Right cardiac atrium (tissue), 5 donors: ENCODE data around the gene LHFPL2. TPM values are rescaled to one million over a fixed set of nuclear protein-coding genes. Genes with fewer than 3 reads are reported as not detected.

Experiments used
- ATAC-seq, 2 donors: fragments of 200-7000 bp; cut with Tn5 transposase; one replicate each; pipeline versions ENCODE4 v1.8.0 to v1.9.1; 2020; ENCODE audit warnings: moderate library complexity in 2 of 2, mild to moderate bottlenecking in 1 of 2
- DNase-seq, 3 donors: peaks; one replicate each; pipeline ENCODE4 v3.0.0-alpha.2; 2020
- H3K27ac ChIP-seq: one replicate; pipeline ENCODE4 v1.5.1; 2013; ENCODE audit warnings: mild to moderate bottlenecking, low read length, control low read depth, moderate library complexity
- H3K27me3 ChIP-seq: one replicate; pipeline ENCODE4 v1.6.1; 2013; ENCODE audit not compliant: control insufficient read depth, insufficient read depth
- H3K4me1 ChIP-seq: one replicate; pipeline ENCODE4 v1.6.1; 2013; ENCODE audit warnings: low read length; ENCODE audit not compliant: control insufficient read depth, insufficient read depth
- H3K4me3 ChIP-seq: one replicate; pipeline ENCODE4 v1.5.1; 2013; ENCODE audit warnings: low read length, control low read depth
- H3K9me3 ChIP-seq: one replicate; pipeline ENCODE4 v1.6.1; 2013; ENCODE audit warnings: low read length; ENCODE audit not compliant: control insufficient read depth
- WGBS: extraction: QIAGEN DNeasy Blood & Tissue Kit; methylation state at CpG from one replicate; pipeline ENCODE4 v1.1.7; 2013; 5-methylcytosine and 5-hydroxymethylcytosine counted together
- intact Hi-C, 4 donors: fragments of 100-400 bp; cut with DNase I; formaldehyde crosslinking; loops; one replicate each; pipeline versions ENCODE4 v1.11.0 to v1.14.0; 2022 to 2023
- polyA plus RNA-seq: library from polyadenylated mRNA; stranded (reverse); fragments of 200-250 nt; gene quantifications from one replicate; pipeline ENCODE4 v1.2.3, GENCODE V29; 2013
- total RNA-seq, 4 donors: library from RNA; stranded (reverse); fragmentation: NEBNext Ultra II Directional; extraction: Animal tissue kit (Norgen Biotek cat#: 25700); gene quantifications; one replicate each; pipeline ENCODE4 v1.2.1, GENCODE V29; 2021
- donor health status: healthy with polysubstance abuse.
- donor health status: DM: no; HTN: yes; CAD: no.
- donor health status: DM: no; HTN: no; CAD: no.
- donor health status: DM: no; HTN: yes; CAD: no; lungs with severe emphysema.
- donor health status: DM: yes; HTN: yes; CAD: no.

The LHFPL2 gene
- total and polyA plus RNA-seq, 5 donors: 5.6 to 21.4 (median 10.9) TPM

DNA sequence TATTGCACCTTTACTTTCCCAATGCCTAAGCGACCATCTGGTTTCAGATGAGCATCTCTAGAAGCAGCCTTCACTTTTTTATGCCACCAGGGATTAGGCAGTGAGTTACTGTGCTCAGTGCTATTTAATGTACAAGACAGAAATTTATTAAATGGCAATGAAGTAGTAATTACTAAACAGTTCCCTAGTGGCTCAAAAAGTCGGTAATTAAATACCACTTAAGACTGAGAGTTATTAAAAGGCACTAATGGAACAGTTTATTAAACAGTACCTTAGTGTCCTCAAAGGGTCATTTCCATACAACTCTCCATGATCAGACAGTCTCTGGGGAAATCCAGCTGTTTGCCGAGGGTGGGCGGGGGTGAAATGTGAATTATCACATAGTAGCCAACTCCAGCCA is 42.3 kb downstream of the LHFPL2 start:
- WGBS: 70% methylated on average over 4 of the region's 4 CpGs
- ATAC-seq (no peak), DNase-seq (no peak)
- Histone ChIP-seq H3K9me3 (no peaks in the 10 kb centered on the region), H3K27ac (no peak overlapping the region), H3K4me1 (no peaks in the 10 kb centered on the region), H3K27me3 (no peaks in the 10 kb centered on the region), H3K4me3 (no peak overlapping the region)
- intact Hi-C loops: no loop called here

GRCh38 chr5:78605611-78606010 is 43.0 kb downstream of the LHFPL2 start:
- ATAC-seq (no peak), DNase-seq (no peak)
- no peaks in the 10 kb centered on the region for H3K9me3 ChIP-seq
- no peaks in the 10 kb centered on the region for H3K27me3 ChIP-seq
- no peak overlapping the region for H3K27ac ChIP-seq
- no peak overlapping the region for H3K4me3 ChIP-seq
- intact Hi-C loops: no loop called here
- WGBS: 92% methylated on average over 2 of the region's 2 CpGs
- H3K4me1 ChIP-seq: no peaks in the 10 kb centered on the region

DNA sequence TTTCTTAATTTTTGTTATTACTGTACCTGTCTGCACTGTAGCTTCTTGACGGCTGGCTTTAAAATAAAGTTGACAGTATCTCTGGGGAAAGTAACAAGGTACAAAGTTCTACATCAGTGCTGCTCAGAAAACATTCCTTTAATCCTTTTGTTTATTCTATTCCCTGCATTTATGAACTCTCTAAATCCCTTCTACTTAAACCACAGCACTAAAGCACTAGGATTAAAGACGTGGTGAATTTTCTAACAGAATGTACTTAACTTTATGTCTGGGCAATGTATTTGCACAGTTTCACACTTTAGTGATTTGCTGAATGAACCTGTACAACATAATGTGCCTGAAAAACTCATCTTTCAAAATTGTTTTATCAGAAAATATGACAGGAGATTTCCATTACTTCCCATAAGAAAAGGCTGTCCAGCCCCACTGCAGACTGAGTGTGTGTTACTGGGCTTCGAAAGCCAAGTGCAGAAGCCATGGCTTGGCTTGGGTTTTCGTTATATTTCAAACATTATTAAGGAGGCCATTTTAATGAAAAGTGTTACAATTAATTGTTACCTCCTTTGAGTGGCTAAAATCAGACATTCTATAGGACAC is 43.8 kb downstream of the LHFPL2 start:
- no peaks in the 10 kb centered on the region for H3K4me1 ChIP-seq
- 84% methylated on average over 4 of the region's 4 CpGs for WGBS
- H3K9me3 ChIP-seq: no peaks in the 10 kb centered on the region
- intact Hi-C loops: no loop called here
- H3K27ac ChIP-seq: no peak overlapping the region
- DNase-seq: no peak
- H3K4me3 ChIP-seq: no peak overlapping the region
- ATAC-seq: no peak
- H3K27me3 ChIP-seq: no peaks in the 10 kb centered on the region

DNA sequence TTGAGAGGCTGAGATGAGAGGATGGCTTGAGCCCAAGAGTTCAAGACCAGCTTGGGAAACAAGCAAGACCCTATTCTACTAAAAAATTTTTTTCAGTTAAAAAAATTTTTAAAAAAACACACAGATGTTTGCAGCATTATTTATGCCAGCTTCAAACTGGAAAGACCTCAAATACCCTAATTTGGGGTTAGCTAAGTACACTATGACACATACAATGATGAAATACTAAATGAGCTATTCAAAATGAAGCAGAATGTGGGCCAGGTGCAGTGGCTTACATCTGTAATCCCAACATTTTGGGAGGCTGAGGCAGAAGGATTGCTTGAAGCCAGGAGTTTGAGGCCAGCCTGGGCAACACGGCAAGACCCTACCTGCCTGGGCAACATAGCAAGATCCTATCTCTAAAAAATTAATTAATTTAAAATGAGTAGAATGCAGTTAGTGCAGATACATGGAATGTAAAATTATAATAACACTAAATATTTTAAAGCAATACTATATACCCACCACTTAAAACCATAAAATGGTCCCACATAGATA is 44.9 kb downstream of the LHFPL2 start:
- H3K4me3 ChIP-seq: no peak overlapping the region
- H3K27ac ChIP-seq: no peak overlapping the region
- no peaks in the 10 kb centered on the region for H3K4me1 ChIP-seq
- 98% methylated on average over 1 of the region's 1 CpG for WGBS
- H3K27me3 ChIP-seq: no peaks in the 10 kb centered on the region
- no peak for ATAC-seq
- no peaks in the 10 kb centered on the region for H3K9me3 ChIP-seq
- intact Hi-C loops: no loop called here
- DNase-seq: no peak

DNA sequence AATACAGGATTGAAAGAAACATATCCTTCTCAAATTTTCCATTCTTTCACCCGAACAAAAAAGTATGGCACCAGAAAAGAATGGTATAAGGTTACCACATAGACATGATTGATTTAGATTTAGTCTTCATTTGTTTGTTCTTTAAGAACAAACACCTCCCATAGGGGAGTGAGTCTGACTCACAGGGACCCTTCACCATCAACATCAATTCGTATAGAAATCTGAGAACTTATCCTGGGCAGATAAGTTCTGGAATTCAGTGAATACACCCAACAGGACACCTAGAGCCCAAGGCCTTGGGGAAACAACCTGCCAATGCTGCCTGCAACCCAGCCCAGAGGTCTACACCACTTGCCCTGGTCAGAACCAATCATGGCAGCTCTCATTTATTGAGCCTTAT is 46.2 kb downstream of the LHFPL2 start:
- ATAC-seq: no peak
- intact Hi-C loops: no loop called here
- H3K9me3 ChIP-seq: no peaks in the 10 kb centered on the region
- H3K27ac ChIP-seq: no peak overlapping the region
- no peaks in the 10 kb centered on the region for H3K4me1 ChIP-seq
- no peaks in the 10 kb centered on the region for H3K27me3 ChIP-seq
- H3K4me3 ChIP-seq: no peak overlapping the region
- no peak for DNase-seq
- 83% methylated on average over 2 of the region's 2 CpGs for WGBS

DNA sequence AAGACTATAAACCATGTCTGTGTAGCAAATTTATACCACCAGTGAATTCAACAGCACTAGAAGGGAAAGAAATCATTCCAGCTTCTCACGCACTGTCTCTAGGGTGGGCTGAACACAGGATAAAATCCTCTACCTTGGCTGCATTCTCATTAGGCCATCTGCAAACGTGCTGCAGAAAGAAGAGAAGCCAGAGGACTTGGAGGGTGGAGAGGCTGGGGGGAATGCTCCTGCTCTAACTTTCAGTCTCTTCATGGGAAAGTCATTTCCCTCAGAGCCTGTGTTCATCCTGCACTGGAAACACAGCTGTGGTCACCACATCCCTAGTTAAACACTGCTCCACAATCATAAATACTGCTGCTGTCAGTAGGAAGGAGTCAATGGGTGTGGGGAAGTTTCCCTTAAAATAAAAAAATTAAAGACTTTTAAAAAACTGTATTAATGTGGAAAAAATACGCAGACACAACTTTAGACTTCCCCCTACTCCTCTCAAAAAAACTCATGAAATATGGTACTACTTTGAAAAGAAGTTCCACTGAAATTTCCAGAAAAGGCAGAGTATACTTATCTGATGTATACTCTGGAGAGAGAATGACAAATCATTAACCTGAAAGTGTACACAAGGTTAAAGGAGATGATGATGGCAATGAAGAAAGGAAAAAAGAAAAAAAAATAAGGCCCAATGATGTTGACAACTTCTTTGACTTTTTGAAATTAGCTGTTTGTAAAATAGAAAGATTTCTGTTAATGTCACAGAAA is 46.8 kb downstream of the LHFPL2 start:
- no peak for ATAC-seq
- intact Hi-C loops: no loop called here
- no peak for DNase-seq
- 76% methylated on average over 3 of the region's 3 CpGs for WGBS
- Histone ChIP-seq H3K4me1 (no peaks in the 10 kb centered on the region), H3K9me3 (no peaks in the 10 kb centered on the region), H3K4me3 (no peak overlapping the region), H3K27ac (no peak overlapping the region), H3K27me3 (no peaks in the 10 kb centered on the region)

GRCh38 chr5:78600687-78601414 is 47.7 kb downstream of the LHFPL2 start:
- 68% methylated on average over 5 of the region's 5 CpGs for WGBS
- intact Hi-C loops: no loop called here
- H3K9me3 ChIP-seq: no peaks in the 10 kb centered on the region
- ATAC-seq (peak in 1 of 2 donors; percentile 56), DNase-seq (no peak)
- no peak overlapping the region for H3K27ac ChIP-seq
- no peak overlapping the region for H3K4me3 ChIP-seq
- H3K4me1 ChIP-seq: no peaks in the 10 kb centered on the region
- H3K27me3 ChIP-seq: no peaks in the 10 kb centered on the region

DNA sequence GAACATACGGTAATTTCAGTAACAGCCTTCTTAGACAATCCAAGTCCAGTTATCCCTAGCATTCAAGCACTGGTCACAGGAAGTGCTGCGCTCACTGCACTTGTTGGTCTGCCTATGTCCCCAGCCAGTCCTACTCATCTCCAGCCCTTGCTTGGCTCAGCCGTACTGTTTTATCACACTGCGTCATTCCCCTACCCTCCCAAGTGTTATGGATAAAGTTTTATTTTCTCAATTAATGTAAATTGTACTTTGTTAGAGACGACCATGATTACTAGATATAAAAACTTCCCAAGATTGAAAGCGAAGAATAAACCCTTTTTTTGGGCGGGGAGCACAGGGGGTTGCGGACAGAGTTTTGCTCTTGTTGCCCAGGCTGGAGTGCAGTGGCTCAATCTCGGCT is 49.6 kb downstream of the LHFPL2 start:
- Histone ChIP-seq H3K9me3 (no peaks in the 10 kb centered on the region), H3K4me3 (no peak overlapping the region), H3K27ac (no peak overlapping the region), H3K4me1 (peaks cover 4% of the 10 kb centered on the region), H3K27me3 (no peaks in the 10 kb centered on the region)
- no peak for DNase-seq
- 95% methylated on average over 9 of the region's 9 CpGs for WGBS
- ATAC-seq: no peak
- intact Hi-C loops: no loop called here

DNA sequence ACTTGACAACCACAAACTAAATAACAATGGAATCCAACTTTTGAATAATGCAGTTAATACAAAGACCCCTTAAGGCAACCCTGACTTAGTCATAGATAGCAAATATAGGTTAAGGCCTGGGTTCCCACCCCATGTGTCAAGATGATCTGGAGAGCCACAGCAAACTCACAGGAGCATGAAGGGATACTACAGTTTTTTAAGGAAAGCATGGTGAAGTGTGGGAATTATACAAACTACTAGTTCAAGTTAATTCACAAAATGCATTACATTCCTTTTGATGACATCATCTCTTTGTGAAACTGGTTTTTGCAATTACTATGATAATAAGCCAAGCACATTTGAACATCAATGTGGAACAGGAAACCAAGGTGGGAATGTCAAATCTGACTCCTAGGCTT is 50.6 kb downstream of the LHFPL2 start:
- H3K27me3 ChIP-seq: no peaks in the 10 kb centered on the region
- no peaks in the 10 kb centered on the region for H3K9me3 ChIP-seq
- DNase-seq (no peak), ATAC-seq (no peak)
- H3K4me3 ChIP-seq: no peak overlapping the region
- intact Hi-C loops: no loop called here
- H3K4me1 ChIP-seq: peaks cover 7% of the 10 kb centered on the region
- H3K27ac ChIP-seq: no peak overlapping the region

- 55% methylated on average over 5 of the region's 5 CpGs for WGBS
- Histone ChIP-seq H3K27ac (peak overlapping the region; percentile 50), H3K4me3 (no peak overlapping the region), H3K4me1 (peaks cover 7% of the 10 kb centered on the region), H3K9me3 (no peaks in the 10 kb centered on the region), H3K27me3 (no peaks in the 10 kb centered on the region)
- ATAC-seq: peak in 1 of 2 donors; percentile 69
- intact Hi-C loops: no loop called here
- DNase-seq: peak in 1 of 3 donors; percentile 30
These were observed 51.3 kb downstream of the LHFPL2 start for GRCh38 chr5:78597068-78597973.
